K562 (cell line): ENCODE results near the gene ANKS1B.

Experiments used
- GATA2 ChIP-seq: sonication (generic); formaldehyde crosslinking; IDR thresholded peaks from 2 replicates; pipeline ENCODE4 v1.4.0; 2020; ENCODE audit warnings: mild to moderate bottlenecking, missing genetic modification reagents
- LEF1 ChIP-seq: fragments of 450-650 bp; IDR thresholded peaks from 2 replicates; pipeline ENCODE4 v1.6.1; 2016; ENCODE audit warnings: mild to moderate bottlenecking
- NFE2L1 ChIP-seq: fragments of 450-650 bp; IDR thresholded peaks from 2 replicates; pipeline ENCODE4 v1.6.1; 2016; ENCODE audit warnings: missing genetic modification characterization, low read depth, mild to moderate bottlenecking, missing compliant biosample characterization, moderate library complexity, borderline replicate concordance
- NR2C2 ChIP-seq, 2 experiments: fragments of 200-800 bp in 1 of 2; sonication (Bioruptor generic) in 1 of 2; sonication (generic) in 1 of 2; formaldehyde crosslinking in 1 of 2; IDR thresholded peaks; 2 replicates each; pipeline versions ENCODE4 v1.6.1 to v1.8.0; 2016 to 2022; ENCODE audit warnings: mild to moderate bottlenecking in 1 of 2, missing compliant biosample characterization in 1 of 2, missing genetic modification characterization in 1 of 2, missing genetic modification reagents in 1 of 2
- POLR2A ChIP-seq: fragments of 450-650 bp; conservative IDR thresholded peaks from 2 replicates; pipeline ENCODE4 v1.6.1; 2016
- POLR2G ChIP-seq: fragments of 200-400 bp; formaldehyde crosslinking; IDR thresholded peaks from 2 replicates; pipeline ENCODE4 v1.6.1; 2017; ENCODE audit warnings: low read depth, mild to moderate bottlenecking, antibody characterized with exemption, low read length, moderate library complexity
- ZNF24 ChIP-seq: fragments of 450-650 bp; IDR thresholded peaks from 2 replicates; pipeline ENCODE4 v1.6.1; 2016
- ZNF586 ChIP-seq: fragments of 450-650 bp; formaldehyde crosslinking; conservative IDR thresholded peaks from 2 replicates; pipeline ENCODE4 v1.4.0; 2020; ENCODE audit warnings: mild to moderate bottlenecking, moderate library complexity
- TF ChIP-seq, protein P1 (sequence below): fragments of 150-350 bp; IDR thresholded peaks from 2 replicates; pipeline ENCODE4 v1.6.1; 2014; ENCODE audit warnings: low read depth, mild to moderate bottlenecking, low read length, borderline replicate concordance
- TF ChIP-seq, protein P2 (sequence below), 3 experiments: IDR thresholded peaks in 2 of 3; conservative IDR thresholded peaks in 1 of 3; 2 replicates each; pipeline ENCODE4 v1.5.1; 2011 to 2012; ENCODE audit warnings: low read length in 3 of 3, mild to moderate bottlenecking in 3 of 3, control low read depth in 2 of 3, improper control_type of control experiment in 1 of 3, inconsistent platforms in 1 of 3, low read depth in 1 of 3, mixed read lengths in 1 of 3, moderate library complexity in 1 of 3; ENCODE audit not compliant: insufficient read depth in 2 of 3
- TF ChIP-seq, protein P3 (sequence below): sonication (generic); formaldehyde crosslinking; IDR thresholded peaks from 2 replicates; pipeline ENCODE4 v1.9.0; 2022; ENCODE audit warnings: mild to moderate bottlenecking, missing genetic modification reagents
- TF ChIP-seq, protein P4 (sequence below): fragments of 450-650 bp; IDR thresholded peaks from 2 replicates; pipeline ENCODE4 v1.6.1; 2016; ENCODE audit warnings: missing biosample characterization, missing genetic modification characterization

DNA sequence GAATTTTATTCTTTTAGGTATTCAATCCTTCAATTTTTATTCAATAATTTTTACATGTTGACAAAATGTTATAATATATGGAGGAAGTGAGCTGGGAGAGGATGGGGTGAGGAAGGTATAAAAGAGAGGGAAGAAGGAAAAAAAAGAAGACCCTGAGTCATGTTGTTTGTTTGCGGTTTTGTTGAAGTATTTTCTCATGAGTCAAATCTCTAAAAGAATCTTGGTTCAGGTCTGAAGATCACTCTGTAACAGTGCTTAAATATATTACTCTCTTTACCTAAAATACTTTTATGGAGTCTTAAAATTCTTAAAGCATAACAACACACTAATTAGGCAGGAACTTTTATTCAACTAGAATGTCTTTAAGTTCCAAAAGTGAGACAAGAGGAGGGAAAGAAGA, 826.8 kb downstream of the ANKS1B start:
- TF ChIP-seq ZNF586 (CRISPR knock-in tag), result no peak
- TF ChIP-seq ZNF24, result no peak
- no peak for TF ChIP-seq NFE2L1 (tag)
- TF ChIP-seq, protein P1, sequence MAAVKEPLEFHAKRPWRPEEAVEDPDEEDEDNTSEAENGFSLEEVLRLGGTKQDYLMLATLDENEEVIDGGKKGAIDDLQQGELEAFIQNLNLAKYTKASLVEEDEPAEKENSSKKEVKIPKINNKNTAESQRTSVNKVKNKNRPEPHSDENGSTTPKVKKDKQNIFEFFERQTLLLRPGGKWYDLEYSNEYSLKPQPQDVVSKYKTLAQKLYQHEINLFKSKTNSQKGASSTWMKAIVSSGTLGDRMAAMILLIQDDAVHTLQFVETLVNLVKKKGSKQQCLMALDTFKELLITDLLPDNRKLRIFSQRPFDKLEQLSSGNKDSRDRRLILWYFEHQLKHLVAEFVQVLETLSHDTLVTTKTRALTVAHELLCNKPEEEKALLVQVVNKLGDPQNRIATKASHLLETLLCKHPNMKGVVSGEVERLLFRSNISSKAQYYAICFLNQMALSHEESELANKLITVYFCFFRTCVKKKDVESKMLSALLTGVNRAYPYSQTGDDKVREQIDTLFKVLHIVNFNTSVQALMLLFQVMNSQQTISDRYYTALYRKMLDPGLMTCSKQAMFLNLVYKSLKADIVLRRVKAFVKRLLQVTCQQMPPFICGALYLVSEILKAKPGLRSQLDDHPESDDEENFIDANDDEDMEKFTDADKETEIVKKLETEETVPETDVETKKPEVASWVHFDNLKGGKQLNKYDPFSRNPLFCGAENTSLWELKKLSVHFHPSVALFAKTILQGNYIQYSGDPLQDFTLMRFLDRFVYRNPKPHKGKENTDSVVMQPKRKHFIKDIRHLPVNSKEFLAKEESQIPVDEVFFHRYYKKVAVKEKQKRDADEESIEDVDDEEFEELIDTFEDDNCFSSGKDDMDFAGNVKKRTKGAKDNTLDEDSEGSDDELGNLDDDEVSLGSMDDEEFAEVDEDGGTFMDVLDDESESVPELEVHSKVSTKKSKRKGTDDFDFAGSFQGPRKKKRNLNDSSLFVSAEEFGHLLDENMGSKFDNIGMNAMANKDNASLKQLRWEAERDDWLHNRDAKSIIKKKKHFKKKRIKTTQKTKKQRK, result no peak
- no peak for TF ChIP-seq POLR2A
- no peak for TF ChIP-seq NR2C2 (CRISPR knock-in tag; IDR thresholded peaks at IDR 0.05)
- TF ChIP-seq NR2C2 (tag; IDR thresholded peaks at IDR 0.05), result no peak
- TF ChIP-seq, protein P2, sequence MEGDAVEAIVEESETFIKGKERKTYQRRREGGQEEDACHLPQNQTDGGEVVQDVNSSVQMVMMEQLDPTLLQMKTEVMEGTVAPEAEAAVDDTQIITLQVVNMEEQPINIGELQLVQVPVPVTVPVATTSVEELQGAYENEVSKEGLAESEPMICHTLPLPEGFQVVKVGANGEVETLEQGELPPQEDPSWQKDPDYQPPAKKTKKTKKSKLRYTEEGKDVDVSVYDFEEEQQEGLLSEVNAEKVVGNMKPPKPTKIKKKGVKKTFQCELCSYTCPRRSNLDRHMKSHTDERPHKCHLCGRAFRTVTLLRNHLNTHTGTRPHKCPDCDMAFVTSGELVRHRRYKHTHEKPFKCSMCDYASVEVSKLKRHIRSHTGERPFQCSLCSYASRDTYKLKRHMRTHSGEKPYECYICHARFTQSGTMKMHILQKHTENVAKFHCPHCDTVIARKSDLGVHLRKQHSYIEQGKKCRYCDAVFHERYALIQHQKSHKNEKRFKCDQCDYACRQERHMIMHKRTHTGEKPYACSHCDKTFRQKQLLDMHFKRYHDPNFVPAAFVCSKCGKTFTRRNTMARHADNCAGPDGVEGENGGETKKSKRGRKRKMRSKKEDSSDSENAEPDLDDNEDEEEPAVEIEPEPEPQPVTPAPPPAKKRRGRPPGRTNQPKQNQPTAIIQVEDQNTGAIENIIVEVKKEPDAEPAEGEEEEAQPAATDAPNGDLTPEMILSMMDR (IDR thresholded peaks at IDR 0.05 in 2 of 3, conservative IDR thresholded peaks at IDR 0.05 in 1 of 3; ENCODE audit: insufficient read depth in 2 of 3, low read depth in 1 of 3, low read length in 3 of 3), result no peak
- TF ChIP-seq, protein P3, sequence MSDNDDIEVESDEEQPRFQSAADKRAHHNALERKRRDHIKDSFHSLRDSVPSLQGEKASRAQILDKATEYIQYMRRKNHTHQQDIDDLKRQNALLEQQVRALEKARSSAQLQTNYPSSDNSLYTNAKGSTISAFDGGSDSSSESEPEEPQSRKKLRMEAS (CRISPR knock-in tag), result no peak
- TF ChIP-seq, protein P4, sequence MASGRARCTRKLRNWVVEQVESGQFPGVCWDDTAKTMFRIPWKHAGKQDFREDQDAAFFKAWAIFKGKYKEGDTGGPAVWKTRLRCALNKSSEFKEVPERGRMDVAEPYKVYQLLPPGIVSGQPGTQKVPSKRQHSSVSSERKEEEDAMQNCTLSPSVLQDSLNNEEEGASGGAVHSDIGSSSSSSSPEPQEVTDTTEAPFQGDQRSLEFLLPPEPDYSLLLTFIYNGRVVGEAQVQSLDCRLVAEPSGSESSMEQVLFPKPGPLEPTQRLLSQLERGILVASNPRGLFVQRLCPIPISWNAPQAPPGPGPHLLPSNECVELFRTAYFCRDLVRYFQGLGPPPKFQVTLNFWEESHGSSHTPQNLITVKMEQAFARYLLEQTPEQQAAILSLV, result no peak
- no peak for TF ChIP-seq POLR2G
- TF ChIP-seq LEF1, result no peak
- no peak for TF ChIP-seq GATA2 (CRISPR knock-in tag)
